BE2C (cell line): ENCODE data around the gene FAM240A.
"Not testable (repeated sequence)": the region's sequence is repeated elsewhere in the genome, so short reads cannot be mapped to it uniquely, and the experiment has no call there.

Experiments
- DNase-seq: peaks from one replicate; pipeline ENCODE4 v3.0.0-alpha.2; 2020
- H3K27me3 ChIP-seq: fragments of 250-450 bp; sonication (Bioruptor Pico); 2 replicates; pipeline ENCODE4 v1.5.1; 2020; ENCODE audit warnings: mild to moderate bottlenecking
- H3K36me3 ChIP-seq: fragments of 250-450 bp; sonication (Bioruptor Pico); 2 replicates; pipeline ENCODE4 v1.5.1; 2020; ENCODE audit warnings: mild to moderate bottlenecking
- H3K4me1 ChIP-seq: fragments of 250-450 bp; sonication (Bioruptor Pico); 2 replicates; pipeline ENCODE4 v1.5.1; 2020
- H3K4me3 ChIP-seq: 2 replicates; pipeline ENCODE4 v1.5.1; 2011; ENCODE audit warnings: low read depth, low read length
- H3K9me3 ChIP-seq: fragments of 250-450 bp; sonication (Bioruptor Pico); 2 replicates; pipeline ENCODE4 v1.5.1; 2020
- TF ChIP-seq, protein P1 (sequence below): IDR thresholded peaks from 2 replicates; pipeline ENCODE4 v1.5.1; 2012; ENCODE audit warnings: mild to moderate bottlenecking, low read depth, low read length

FAM240A gene

GRCh38 chr3:46576879-46577278 lies 35.4 kb upstream of the FAM240A start:
- TF ChIP-seq, protein P1, sequence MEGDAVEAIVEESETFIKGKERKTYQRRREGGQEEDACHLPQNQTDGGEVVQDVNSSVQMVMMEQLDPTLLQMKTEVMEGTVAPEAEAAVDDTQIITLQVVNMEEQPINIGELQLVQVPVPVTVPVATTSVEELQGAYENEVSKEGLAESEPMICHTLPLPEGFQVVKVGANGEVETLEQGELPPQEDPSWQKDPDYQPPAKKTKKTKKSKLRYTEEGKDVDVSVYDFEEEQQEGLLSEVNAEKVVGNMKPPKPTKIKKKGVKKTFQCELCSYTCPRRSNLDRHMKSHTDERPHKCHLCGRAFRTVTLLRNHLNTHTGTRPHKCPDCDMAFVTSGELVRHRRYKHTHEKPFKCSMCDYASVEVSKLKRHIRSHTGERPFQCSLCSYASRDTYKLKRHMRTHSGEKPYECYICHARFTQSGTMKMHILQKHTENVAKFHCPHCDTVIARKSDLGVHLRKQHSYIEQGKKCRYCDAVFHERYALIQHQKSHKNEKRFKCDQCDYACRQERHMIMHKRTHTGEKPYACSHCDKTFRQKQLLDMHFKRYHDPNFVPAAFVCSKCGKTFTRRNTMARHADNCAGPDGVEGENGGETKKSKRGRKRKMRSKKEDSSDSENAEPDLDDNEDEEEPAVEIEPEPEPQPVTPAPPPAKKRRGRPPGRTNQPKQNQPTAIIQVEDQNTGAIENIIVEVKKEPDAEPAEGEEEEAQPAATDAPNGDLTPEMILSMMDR, result no peak
- H3K4me1 ChIP-seq, result no peaks in the 10 kb centered on the region
- H3K4me3 ChIP-seq, result no peak overlapping the region
- H3K36me3 ChIP-seq, result no peaks in the 10 kb centered on the region
- no peaks in the 10 kb centered on the region for H3K27me3 ChIP-seq
- H3K9me3 ChIP-seq, result no peaks in the 10 kb centered on the region
- DNase-seq, result no peak

- H3K27me3 ChIP-seq, H3K36me3 ChIP-seq, H3K9me3 ChIP-seq, H3K4me1 ChIP-seq, DNase-seq, H3K4me3 ChIP-seq: not testable (repeated sequence)
Observed at GRCh38 chr3:46577580-46578249, 34.6 kb upstream of the FAM240A start.

DNA sequence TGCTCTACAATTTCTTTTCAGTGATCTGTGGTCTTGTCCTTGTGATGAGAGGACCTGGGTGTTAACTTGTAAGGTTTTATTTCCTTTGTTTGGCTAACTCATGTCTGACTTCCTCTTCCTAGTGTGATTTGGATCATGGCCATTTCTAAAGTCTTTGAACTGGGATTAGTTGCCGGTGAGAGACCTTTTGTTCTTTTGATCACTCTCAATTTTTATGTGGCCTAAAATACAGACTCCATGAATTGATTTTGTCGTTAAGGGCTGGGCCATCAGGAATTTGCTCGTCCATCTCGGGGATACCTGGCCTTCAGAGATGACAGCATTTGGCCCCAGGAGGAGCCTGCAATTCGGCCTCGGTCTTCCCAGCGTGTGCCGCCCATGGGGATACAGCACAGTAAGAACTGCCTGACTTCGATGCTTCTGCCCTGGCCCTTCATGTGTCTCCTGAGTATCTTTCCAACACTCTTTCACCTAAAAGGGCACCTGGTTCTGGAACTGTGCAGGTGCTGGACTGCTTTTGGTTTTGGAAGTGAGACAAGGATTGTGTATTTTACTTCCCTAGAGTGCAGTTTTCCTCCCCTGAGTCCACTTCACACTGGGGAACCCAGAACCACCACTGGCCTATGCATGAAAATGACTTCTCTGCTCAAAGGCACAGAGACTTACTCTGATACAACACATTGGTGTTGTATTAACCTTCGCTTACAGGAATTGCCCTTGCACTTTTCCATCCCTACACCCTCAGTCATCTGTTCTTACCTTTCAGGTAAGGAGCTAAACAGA lies 33.2 kb upstream of the FAM240A start:
- Histone ChIP-seq H3K4me1 (no peaks in the 10 kb centered on the region), H3K27me3 (no peaks in the 10 kb centered on the region), H3K36me3 (no peaks in the 10 kb centered on the region), H3K4me3 (no peak overlapping the region), H3K9me3 (no peaks in the 10 kb centered on the region)
- no peak for DNase-seq
- TF ChIP-seq, protein P1, result no peak

DNA sequence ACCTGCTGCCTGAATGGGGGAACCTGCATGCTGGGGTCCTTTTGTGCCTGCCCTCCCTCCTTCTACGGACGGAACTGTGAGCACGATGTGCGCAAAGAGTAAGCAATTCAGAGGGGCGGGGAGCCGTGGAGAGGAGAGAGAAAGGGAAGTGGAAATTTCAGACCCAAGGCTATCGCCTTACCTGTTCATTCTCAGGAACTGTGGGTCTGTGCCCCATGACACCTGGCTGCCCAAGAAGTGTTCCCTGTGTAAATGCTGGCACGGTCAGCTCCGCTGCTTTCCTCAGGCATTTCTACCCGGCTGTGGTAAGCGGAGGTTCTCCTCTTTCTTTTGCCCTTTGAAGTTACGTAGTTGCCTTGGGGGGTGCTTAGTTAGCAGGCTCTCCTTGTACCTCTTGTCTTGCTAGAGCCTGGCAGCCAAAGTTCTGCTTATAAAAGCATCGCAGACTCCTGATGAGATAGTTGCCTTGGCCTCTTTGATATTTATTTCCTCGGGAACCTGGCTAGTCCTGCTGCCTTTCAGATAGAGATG lies 32.5 kb upstream of the FAM240A start:
- DNase-seq, result no peak
- TF ChIP-seq, protein P1, result no peak
- H3K27me3 ChIP-seq, result no peaks in the 10 kb centered on the region
- H3K9me3 ChIP-seq, result no peaks in the 10 kb centered on the region
- no peaks in the 10 kb centered on the region for H3K36me3 ChIP-seq
- H3K4me3 ChIP-seq, result no peak overlapping the region
- H3K4me1 ChIP-seq, result no peaks in the 10 kb centered on the region

- Histone ChIP-seq H3K4me1 (no peaks in the 10 kb centered on the region), H3K9me3 (no peaks in the 10 kb centered on the region), H3K36me3 (no peaks in the 10 kb centered on the region), H3K4me3 (no peak overlapping the region), H3K27me3 (no peaks in the 10 kb centered on the region)
- no peak for DNase-seq
- TF ChIP-seq, protein P1, result no peak
Observed at GRCh38 chr3:46580675-46581074, 31.6 kb upstream of the FAM240A start.

- DNase-seq, result no peak
- no peaks in the 10 kb centered on the region for H3K4me1 ChIP-seq
- no peaks in the 10 kb centered on the region for H3K36me3 ChIP-seq
- H3K27me3 ChIP-seq, result no peaks in the 10 kb centered on the region
- no peak overlapping the region for H3K4me3 ChIP-seq
- TF ChIP-seq, protein P1, result no peak
- no peaks in the 10 kb centered on the region for H3K9me3 ChIP-seq
Observed at GRCh38 chr3:46584598-46585467, 27.5 kb upstream of the FAM240A start.
